RWPE2 (cell line): Measurements from ENCODE around the gene CAPN1.

ENCODE experiments used
- ATAC-seq: fragments of 200-7000 bp; cut with Tn5 transposase; 3 replicates; pipeline ENCODE4 v1.9.1; 2021; ENCODE audit warnings: low read depth
- DNase-seq: peaks from one replicate; pipeline ENCODE4 v3.0.0-alpha.2; 2020; ENCODE audit warnings: low spot score
- H3K27ac ChIP-seq: fragments of 450-650 bp; 2 replicates; pipeline ENCODE4 v1.5.1; 2017; ENCODE audit warnings: mild to moderate bottlenecking; ENCODE audit not compliant: poor library complexity, severe bottlenecking
- H3K27me3 ChIP-seq: fragments of 250-450 bp; sonication (Bioruptor Pico); 2 replicates; pipeline ENCODE4 v1.5.1; 2021; ENCODE audit warnings: mild to moderate bottlenecking, moderate library complexity; ENCODE audit not compliant: insufficient read depth, poor library complexity, severe bottlenecking
- H3K36me3 ChIP-seq: fragments of 250-450 bp; sonication (Bioruptor Pico); 2 replicates; pipeline ENCODE4 v1.5.1; 2020; ENCODE audit warnings: low read depth, mild to moderate bottlenecking, moderate library complexity
- H3K4me1 ChIP-seq: fragments of 250-450 bp; sonication (Bioruptor Pico); 2 replicates; pipeline ENCODE4 v1.5.1; 2021; ENCODE audit warnings: mild to moderate bottlenecking, moderate library complexity; ENCODE audit not compliant: insufficient read depth, poor library complexity, severe bottlenecking
- H3K4me3 ChIP-seq: fragments of 250-450 bp; sonication (Bioruptor Pico); 2 replicates; pipeline ENCODE4 v1.5.1; 2021; ENCODE audit warnings: mild to moderate bottlenecking, moderate library complexity; ENCODE audit not compliant: severe bottlenecking
- H3K9me3 ChIP-seq: fragments of 250-450 bp; sonication (Bioruptor Pico); 2 replicates; pipeline ENCODE4 v1.5.1; 2021; ENCODE audit warnings: mild to moderate bottlenecking, moderate library complexity; ENCODE audit not compliant: severe bottlenecking
- TF ChIP-seq, protein P1 (sequence below): fragments of 450-650 bp; IDR thresholded peaks from one replicate; pipeline ENCODE4 v1.5.1; 2017; ENCODE audit warnings: mild to moderate bottlenecking, moderate library complexity; ENCODE audit not compliant: poor library complexity, severe bottlenecking

CAPN1 gene

DNA sequence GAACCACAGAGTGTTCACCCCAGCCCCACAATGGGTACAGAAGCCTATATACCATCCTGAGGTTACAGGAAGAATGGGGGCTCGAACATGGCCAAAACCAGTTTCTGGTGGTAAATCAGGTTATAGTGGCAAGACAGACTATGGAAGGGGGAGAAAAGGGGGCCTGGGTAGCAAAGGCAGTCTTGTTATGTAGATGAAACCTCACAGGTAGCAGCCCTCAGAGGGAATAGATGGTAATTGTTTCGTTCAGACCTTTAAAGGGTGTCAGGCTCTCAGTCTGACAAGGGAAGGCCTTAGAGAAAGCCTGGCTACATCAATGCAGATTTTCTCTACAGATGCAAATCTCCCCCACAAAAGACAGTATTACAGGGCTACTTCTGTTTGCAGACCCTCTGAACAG, 3.4 kb downstream of the CAPN1 start:
- TF ChIP-seq, protein P1, sequence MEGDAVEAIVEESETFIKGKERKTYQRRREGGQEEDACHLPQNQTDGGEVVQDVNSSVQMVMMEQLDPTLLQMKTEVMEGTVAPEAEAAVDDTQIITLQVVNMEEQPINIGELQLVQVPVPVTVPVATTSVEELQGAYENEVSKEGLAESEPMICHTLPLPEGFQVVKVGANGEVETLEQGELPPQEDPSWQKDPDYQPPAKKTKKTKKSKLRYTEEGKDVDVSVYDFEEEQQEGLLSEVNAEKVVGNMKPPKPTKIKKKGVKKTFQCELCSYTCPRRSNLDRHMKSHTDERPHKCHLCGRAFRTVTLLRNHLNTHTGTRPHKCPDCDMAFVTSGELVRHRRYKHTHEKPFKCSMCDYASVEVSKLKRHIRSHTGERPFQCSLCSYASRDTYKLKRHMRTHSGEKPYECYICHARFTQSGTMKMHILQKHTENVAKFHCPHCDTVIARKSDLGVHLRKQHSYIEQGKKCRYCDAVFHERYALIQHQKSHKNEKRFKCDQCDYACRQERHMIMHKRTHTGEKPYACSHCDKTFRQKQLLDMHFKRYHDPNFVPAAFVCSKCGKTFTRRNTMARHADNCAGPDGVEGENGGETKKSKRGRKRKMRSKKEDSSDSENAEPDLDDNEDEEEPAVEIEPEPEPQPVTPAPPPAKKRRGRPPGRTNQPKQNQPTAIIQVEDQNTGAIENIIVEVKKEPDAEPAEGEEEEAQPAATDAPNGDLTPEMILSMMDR = no peak
- ATAC-seq (no peak), DNase-seq (peak; percentile 13)
- H3K27me3 ChIP-seq = no peaks in the 10 kb centered on the region
- no peaks in the 10 kb centered on the region for H3K9me3 ChIP-seq
- peaks cover 6% of the 10 kb centered on the region for H3K4me1 ChIP-seq
- peaks cover 70% of the 10 kb centered on the region for H3K36me3 ChIP-seq
- no peak overlapping the region for H3K27ac ChIP-seq
- H3K4me3 ChIP-seq = no peak overlapping the region

DNA sequence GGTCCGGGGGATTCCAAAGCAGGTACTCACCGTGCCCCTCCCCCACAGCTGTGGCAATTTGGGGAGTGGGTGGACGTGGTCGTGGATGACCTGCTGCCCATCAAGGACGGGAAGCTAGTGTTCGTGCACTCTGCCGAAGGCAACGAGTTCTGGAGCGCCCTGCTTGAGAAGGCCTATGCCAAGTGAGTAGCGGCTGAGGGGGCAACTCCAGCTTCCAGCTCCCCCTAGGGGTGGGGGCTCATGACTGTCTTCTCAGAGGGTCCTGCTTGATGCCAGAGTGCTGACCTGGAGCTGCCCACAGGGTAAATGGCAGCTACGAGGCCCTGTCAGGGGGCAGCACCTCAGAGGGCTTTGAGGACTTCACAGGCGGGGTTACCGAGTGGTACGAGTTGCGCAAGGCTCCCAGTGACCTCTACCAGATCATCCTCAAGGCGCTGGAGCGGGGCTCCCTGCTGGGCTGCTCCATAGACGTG, 4.2 kb downstream of the CAPN1 start:
- no peak for ATAC-seq
- Histone ChIP-seq H3K4me1 (peaks cover 6% of the 10 kb centered on the region), H3K27ac (no peak overlapping the region), H3K4me3 (no peak overlapping the region), H3K27me3 (no peaks in the 10 kb centered on the region), H3K36me3 (peaks cover 77% of the 10 kb centered on the region), H3K9me3 (no peaks in the 10 kb centered on the region)
- TF ChIP-seq, protein P1 = no peak
- DNase-seq = peak; percentile 40

DNA sequence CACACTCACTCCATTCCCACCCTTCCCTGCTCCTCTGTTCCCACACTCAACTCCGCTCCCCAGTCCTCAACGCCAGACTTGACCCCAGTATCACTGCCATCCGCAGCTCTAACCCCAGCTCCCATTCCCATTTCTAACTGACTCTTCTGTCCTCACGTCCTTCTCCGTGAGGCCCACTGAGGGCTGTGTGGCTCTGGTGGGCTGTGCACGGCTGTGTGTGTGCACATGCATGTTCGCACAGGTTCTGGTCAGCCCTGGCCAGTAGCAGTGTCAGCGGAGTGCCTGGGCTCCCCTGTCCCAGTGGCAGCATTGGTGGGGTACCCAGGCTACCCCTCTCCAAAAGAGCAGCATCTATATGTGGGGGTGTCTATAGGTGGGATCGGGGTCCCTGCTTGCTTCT, 5.0 kb downstream of the CAPN1 start:
- Histone ChIP-seq H3K4me1 (peaks cover 6% of the 10 kb centered on the region), H3K36me3 (peaks cover 85% of the 10 kb centered on the region), H3K4me3 (no peak overlapping the region), H3K9me3 (no peaks in the 10 kb centered on the region), H3K27ac (no peak overlapping the region), H3K27me3 (no peaks in the 10 kb centered on the region)
- ATAC-seq (no peak), DNase-seq (peak; percentile 53)
- TF ChIP-seq, protein P1 = no peak

DNA sequence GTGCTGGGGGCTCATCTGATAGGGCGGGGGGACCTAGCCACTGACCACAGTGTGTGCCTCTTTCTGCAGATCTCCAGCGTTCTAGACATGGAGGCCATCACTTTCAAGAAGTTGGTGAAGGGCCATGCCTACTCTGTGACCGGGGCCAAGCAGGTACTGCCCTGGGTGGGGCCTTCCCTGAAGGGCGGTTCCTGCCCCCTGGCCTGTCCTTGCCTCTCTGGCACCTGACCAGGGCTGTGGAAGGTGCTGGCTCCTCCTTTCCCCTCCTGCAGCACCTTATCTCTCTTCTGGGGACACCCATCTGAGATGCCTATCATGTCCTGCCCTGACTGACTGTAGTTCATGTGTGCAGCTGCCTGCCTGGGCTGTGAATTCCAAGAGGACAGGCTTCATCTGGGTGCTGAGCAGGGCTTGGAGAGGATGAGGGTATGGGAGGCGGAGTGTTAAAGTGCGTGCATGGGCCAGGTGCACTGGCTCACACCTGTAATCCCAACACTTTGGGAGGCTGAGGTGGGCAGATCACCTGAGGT, 5.5 kb downstream of the CAPN1 start:
- Histone ChIP-seq H3K36me3 (peaks cover 90% of the 10 kb centered on the region), H3K27me3 (no peaks in the 10 kb centered on the region), H3K4me3 (no peak overlapping the region), H3K4me1 (peaks cover 6% of the 10 kb centered on the region), H3K27ac (no peak overlapping the region), H3K9me3 (no peaks in the 10 kb centered on the region)
- ATAC-seq (no peak), DNase-seq (peak; percentile 9)
- TF ChIP-seq, protein P1 = no peak

DNA sequence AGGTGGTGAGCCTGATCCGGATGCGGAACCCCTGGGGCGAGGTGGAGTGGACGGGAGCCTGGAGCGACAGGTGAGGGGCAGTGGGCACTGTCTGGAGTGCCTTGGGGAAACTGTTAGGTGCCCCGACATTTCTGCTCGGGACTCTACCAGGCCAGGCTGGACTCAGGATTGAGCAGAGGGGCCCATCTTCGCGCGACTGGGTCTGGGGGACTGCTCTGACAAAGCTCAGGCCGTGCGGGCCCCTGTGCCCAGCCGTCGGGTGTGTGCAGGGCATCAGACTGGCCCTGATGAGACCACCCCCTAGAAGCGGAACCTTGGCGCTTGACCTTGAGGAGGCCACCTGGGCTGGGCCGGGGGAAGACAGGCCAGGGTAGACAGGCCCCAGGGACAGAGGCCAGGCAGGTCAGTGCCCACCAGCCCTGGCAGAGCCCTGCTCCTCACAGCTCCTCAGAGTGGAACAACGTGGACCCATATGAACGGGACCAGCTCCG, 6.3 kb downstream of the CAPN1 start:
- no peak for ATAC-seq
- DNase-seq = peak; percentile 52
- Histone ChIP-seq H3K4me3 (no peak overlapping the region), H3K36me3 (peaks cover 96% of the 10 kb centered on the region), H3K4me1 (peaks cover 6% of the 10 kb centered on the region), H3K9me3 (no peaks in the 10 kb centered on the region), H3K27me3 (no peaks in the 10 kb centered on the region), H3K27ac (no peak overlapping the region)
- TF ChIP-seq, protein P1 = no peak
